GM19025 (cell line): ENCODE data around the gene BNIP3.
A peak's percentile ranks its signal among the peaks of the same experiment; 100 is the strongest.

Experiments used
- ATAC-seq: cut with Tn5 transposase; IDR thresholded peaks from one replicate; pipeline ENCODE4 v1.9.1; 2021; ENCODE audit warnings: mild to moderate bottlenecking, low read depth, moderate library complexity; ENCODE audit not compliant: unreplicated experiment

BNIP3 gene

DNA sequence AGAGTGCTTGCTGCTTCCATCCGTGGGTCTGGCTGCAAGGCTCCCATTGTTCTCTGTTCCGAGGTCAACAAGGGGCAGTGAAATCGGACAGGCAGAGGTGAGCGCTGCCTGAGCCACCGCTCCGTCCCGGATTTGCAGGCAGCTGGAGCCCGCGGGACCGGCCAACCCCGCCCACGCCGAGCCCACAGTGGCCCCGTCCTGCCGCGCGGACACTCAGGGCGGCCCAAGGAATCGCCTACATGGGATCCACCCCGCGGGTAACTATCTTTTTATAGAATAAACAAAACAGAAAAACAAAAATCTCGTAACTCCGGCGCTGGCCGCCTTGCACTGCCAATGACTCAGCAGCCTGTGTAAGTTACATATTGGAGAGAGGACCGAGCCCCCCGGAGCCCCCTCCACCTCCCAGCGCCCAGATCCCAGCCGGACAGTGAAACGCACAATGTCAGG, 1.9 kb downstream of the BNIP3 start:
- ATAC-seq: no peak

DNA sequence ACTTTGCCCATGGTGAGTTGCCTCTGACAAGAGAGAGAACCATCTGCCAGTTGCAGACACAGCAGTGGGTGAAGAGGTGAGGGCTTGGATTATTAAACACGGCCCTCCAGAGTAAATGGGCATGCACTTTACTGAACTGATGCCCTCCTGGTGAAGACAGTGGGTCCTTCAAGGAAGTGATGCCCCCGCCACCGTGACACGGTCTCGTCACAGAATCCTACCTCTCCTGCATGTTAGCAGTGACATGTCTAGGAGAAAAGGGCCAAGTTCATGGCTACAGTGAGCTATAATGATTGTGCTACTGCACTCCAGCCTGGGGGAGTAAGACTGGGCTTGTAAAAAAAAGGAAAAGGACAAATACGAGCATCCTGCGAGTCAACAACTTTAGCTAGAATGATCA, 2.4 kb downstream of the BNIP3 start:
- no peak for ATAC-seq

DNA sequence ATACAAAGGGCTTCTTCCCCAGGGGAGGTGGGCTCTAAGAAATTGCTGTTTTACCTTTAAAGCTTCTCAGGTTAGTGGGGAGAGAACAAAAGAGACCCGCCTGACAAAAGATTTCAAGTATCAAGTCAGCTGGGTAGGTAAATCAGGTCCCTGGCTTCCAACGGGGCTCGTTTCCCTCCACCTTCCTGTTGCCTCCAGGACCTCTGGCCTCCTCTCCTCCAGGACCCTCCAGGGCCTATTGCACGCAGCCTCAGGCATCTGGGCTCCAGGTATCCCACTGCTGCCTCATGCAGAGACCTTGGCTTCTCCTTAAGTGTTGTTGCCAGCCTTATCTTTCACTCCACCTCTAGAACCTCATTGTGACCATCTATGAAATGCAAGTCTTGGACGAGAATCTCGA, 2.9 kb downstream of the BNIP3 start:
- no peak for ATAC-seq

DNA sequence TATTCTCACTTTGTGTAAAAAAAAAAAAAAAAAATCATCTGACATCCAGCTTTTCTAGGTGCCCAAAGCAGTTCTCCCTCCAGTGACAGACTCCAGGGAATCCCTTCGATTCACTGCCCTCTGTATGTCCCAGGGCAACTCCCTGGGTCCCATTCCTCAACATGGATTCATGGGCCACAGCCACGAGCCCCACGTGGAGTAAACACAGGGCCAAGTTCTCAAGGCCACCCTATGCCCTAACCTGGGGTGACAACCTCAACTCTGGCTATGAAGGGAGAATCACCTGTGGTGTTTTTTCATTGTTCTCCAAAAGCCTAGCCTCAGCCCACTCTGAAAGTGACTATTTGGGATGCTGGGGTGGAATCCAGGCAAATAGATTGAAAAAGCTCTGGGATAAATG, 3.4 kb downstream of the BNIP3 start:
- ATAC-seq: no peak

DNA sequence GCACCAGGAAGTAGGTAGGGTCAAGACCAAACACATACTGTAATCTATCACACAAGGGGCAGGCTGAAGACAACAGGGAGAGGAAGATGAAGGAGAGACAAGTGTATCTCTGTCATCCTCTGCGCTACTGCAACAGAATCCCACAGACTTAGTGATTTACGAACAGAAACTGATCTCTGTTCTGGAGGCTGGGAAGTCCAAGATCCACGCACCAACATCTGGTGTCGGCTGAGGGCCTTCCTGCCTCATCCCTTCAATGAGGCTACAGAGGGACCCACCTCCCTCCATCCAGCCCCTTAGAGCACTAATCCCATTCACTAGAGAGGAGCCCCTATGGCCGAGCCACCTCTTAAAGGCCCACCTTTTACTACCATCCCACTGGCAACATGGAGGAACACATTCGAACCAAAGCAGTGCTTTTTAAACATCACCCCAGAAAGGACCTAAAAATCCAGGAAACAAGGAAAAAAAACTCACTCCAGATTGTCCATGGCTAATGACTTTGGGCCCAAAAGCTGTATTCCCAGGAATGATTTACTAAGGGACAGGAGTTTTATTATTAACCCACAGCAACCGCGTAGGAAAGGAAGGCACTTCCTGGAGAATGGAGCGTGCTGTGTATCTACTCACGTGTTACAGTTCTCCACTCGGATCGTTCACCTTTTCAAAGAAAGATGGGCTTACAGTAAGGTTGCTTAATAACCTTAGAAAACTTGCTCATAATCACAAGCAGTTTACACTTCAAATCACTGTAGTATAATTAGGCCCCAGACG, 4.2 kb downstream of the BNIP3 start:
- no peak for ATAC-seq

DNA sequence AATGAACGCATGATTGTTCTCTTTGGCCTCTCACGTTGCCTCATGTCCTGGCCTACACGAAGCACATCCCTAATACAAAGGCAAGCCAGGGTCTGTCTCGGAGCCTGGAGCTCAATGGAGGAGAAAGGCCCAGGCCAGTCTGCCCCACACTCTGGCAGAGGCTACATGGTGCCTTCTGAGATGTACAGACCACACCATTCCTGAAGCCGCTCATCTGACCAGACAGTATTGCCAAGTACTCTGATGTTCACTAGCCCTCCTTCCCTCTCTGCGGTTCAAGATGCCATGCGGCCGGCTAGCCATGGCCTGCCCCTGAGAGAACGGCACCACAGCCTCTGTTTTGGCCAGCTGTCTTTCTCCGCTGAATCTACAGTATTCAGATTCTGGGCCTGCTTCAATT, 5.9 kb downstream of the BNIP3 start:
- no peak for ATAC-seq

DNA sequence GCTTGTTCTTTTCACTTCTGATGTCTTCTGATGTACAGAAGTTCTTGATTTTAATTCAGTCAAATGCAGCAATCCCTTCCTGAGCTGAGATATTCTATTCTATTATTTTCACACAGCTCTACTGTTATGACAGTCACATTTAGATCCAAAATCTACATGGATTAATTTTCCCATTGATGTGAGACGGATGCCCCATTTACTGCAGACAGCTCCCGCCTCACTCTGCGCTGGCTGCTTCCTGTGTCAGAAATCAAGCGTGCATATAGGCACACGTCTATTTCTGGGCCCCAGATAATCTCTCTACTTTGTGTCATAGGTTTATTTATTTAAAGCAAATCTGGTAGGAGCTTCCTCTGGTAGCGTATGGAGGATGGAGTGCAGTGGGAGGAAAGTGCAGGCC, 6.7 kb downstream of the BNIP3 start:
- ATAC-seq: no peak

DNA sequence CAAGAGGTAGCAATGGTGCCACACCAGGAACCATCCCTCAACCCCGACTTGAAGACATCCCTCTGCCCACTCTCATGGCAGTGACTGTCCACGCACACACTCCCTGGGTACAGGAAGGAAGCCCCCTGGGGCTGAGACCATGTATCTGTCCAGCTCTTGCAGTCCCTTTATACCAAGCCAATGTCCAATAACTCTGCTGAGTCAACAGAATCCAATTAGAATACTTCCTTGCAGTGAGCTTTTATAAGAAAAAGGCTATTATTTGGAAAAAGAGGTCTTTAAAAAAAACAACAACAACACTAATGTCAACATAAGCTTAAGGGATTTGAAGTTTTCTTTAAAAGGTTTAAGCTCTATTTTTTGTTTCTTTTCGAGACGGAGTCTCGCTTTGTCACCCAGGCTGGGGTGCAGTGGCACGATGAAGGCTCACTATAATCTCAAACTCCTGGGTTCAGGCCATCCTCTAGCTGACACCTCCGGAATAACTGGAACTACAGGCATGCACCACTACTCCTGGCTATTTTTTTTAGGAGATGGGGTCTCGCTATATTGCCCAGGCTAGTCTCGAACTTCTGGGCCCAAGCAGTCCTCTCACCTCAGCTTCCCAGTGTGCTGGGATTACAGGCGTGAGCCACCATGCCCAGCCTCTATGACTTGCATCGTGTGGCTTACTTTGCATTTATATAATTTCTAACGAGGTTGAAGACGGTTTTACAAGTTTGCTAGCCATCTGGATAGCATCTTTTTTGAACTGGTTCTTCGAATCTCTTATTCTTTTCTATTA, 7.5 kb downstream of the BNIP3 start:
- ATAC-seq: no peak

DNA sequence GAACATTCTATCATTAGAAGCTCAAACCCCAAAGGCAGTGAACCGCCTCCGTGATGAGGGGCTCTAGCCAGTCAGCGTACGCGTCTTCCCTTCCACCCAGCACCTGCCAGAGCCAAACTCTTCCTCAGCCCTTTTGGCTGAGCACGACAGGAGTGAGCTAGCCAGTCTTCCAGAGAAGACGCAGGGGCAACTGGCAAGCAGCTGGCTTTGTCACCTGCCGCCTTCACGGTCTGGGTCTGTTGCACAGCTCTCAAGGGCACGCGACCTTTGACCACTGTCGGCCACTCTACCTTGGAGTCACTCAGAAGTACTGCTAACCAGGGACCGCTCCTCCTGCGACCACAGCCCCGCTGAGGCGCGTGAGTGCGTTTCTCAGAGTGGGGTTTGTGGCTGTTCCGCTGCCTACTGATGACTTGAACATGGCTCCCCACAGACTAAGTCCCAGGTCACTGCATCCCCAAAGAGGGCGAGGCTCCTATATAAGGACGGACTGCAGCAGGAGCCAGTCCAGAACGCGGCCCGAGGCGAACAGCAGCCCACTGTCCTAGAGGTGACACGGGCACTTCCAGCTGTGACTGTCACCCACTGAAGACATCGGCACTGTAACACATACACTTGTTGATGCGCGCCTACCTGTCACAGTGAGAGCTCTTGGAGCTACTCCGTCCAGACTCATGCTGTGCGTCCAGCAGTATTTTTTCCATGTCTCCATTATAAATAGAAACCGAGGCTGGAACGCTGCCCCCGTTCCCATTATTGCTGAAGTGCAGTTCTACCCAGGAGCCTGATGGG, 8.4 kb downstream of the BNIP3 start:
- ATAC-seq: peak; percentile 28

DNA sequence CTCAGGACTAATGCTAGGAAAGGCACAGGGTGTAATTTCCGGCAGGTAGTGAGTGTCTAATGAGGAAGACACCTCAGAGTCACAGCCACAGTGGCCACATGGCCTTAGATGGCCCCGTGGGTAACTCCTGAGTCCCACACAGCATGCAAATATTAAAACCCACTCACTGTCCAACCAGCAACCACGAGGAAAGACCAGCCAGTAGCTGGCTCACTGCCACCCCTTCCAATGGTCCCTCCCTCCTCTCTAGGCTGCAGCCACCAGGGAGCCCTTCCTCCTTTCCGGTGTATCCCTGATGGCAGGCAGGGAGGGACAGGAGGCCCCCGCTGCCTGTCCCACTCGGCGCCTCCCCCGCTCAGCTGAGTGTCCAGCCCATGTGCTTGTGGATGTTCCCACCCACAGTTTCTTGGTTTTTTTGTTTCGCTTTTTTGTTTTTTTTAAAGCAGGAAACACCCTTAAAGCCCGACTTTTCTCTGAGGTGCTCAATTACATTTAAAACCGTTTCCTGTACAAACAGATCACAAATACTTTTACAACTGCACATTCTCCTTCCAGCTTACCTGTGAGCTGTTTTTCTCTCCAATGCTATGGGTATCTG, 9.2 kb downstream of the BNIP3 start:
- ATAC-seq: peak; percentile 41

DNA sequence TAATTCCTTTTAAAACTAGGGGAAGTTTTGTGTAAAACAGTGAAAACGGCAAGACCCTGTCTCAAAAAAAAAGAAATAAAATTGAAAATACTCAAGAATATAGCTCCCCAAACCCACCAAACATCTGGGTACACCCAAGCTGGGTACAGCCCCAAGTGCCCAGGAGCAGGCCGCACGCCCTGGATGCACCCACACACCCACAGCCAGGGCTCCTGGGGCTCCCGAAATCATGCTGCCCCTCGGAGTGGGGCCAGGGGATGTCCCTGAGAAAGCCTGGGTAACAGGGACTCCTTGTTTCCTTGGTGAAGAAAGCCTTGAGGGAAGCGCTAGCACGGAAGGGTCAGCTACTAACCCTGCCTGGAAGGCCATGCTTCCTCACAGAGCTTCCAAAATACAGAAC, 10.1 kb downstream of the BNIP3 start:
- no peak for ATAC-seq

DNA sequence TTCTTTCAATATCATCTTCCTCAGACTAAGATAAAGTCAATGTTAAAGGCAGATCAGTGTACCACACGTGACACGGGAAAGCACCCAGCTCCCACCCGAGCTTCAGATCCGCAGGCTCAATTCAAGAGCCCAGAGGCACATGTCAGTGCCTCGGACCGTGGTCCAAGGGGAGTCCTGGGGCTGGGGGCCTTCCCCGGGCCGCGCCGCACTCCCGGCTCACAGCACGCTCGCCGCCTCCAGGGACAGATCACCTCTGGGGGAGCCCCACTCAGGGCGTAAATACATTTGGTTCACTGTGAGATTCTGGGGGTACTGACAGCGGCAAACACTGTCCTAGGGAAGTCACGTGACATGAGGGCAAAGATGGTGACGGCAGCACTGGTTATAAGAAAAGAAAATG, 10.8 kb downstream of the BNIP3 start:
- no peak for ATAC-seq

DNA sequence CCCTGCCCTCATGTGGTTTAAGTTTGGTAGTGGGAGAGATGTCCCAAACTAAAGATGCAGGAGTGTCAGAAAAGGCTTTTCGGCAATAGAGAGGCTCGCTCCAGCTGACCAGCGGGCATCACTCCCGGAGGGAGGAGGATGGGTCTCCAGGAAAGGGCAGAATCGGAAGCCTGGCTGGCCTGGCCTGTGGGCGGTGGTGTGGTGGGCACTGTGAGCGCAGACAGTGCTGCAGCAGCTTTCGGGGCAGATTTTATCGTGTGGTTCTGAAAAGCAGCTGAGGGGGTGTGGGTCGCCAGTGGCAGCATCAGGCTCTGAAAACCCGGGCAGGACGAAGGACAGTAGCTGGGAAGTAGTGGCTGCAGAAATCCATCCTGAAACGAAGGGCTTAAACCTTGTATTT, 12.8 kb downstream of the BNIP3 start:
- ATAC-seq: no peak

DNA sequence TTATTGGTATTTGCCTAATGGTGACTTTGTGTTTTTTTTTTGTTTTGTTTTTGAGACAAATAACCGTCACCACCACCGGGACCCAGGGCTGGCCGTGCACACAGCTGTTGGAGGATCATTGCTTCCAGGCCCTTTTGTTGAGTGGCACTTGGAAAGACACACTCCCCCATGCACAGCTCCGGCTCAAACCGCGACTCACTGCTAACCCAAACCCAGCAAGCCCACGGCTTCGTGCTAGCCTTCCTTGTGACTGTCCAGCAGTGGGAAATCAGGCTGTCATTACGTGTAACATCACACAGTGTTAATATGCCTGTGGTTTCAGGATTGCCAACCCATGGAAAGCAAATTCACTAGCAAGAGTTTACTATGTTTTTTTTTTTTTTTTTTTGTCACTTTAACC, 17.4 kb downstream of the BNIP3 start:
- no peak for ATAC-seq

DNA sequence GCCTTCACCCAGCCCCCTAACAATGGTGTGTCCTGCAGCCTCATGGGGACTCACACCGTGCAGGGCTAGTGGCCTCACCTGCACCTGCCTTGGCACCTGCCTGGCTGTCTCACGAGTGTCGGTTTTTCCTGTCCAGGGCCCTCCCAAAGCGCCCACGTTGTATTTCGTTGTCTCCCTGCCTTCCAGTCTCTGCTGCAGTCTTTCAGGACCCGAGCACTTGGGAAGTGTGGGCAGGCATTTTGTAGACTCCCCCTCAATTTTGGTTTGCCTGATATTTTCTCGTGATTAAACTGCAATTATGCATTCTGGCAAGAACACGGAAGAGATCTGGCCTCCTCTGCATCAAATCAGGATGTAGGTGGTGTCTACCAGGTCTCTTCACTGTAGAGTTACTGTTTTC, 17.9 kb downstream of the BNIP3 start:
- no peak for ATAC-seq

DNA sequence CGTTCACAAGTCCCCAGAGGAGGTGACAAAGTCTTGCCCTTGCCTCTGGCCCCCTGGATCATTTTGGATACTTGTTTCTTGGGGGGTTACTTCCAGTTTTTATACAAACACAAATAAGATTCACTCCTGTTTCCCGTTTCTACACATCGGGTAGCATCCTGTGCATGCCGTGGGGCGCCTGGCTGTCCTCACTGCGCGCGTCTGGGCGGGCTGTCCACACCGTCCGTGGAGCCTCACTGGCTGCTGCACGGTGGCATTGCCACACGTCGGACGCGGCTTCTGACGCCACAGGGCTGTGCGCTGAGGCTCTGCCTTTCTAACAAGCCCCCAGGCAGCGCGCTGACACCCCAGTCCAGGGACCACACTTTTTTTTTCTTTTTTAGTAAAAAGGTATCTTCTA, 18.4 kb downstream of the BNIP3 start:
- no peak for ATAC-seq

DNA sequence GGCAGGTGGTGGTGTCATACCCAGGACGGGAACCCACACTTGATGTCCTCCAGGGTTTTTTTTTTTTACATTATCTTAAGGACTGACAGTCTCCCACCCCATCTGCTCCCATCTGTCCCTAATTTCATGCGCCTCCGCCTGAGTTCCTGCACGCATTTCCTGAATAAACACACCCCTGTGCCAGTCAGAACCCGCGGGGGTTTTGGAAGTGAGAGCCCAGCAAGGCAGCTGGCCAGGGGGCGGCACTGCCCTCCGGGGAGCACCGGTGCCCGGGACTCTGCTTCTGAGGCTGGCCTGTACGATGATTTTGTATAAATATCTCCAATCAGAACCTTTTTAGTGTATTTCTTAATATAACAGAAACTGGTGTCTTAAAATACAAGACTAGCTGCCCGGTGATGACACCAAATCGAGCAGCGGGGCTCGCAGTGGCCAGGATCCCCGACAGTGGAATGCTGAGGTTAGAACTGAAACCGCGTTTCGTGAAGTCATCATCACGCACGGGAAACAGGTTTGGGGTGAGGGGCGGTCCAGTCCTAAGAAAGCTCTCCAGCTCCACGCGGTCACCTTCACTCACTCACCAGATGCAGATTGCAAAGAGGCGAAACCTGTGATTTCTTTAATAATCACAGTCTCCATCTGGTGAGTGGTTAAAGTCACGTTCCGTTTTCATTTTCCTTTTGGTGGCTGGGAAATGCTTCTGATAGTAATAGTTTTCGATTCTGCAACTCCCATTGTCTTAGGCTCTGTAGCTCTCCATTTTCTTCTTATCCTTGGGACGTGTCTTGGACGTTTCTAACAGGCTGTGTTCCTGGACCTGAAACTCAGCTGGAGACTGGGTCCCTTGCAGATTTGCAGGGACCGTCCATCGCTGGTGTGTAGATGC, 19.7 kb downstream of the BNIP3 start:
- no peak for ATAC-seq

DNA sequence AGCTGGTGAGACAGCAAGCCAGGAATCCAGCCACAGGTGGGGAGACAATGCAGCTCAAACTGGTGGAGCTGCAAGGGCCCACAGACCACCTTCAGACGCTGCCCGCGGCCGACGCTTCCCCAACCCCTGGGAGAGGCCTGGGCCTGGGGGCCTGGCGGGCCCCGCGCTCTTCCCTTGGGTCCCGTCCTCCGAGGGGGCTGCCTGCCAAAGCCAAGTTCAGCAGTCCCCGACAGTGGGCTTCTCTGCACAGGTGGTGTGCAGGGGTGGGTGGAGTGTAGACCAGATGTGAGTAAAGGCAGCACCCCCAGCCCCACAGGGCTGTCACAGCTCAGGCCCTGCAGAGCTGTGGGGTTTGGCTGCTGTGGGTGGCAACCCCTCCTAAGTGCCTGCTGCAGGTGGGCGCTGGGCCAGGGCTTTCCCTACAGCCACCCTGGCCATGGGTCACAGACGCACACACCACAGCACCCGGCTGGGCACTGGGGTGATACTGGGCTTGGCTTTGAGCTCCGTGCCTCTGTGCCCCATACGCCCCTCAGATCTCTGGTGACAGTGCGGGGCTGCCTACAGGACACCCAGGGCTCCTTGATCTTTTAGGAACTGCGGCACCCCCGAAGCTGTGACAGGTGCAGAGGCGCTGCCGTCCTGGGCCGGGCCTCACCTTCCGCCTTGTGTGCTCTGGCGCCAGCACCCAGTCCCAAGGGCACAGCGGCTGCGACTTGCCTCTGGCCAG, 20.5 kb downstream of the BNIP3 start:
- no peak for ATAC-seq

DNA sequence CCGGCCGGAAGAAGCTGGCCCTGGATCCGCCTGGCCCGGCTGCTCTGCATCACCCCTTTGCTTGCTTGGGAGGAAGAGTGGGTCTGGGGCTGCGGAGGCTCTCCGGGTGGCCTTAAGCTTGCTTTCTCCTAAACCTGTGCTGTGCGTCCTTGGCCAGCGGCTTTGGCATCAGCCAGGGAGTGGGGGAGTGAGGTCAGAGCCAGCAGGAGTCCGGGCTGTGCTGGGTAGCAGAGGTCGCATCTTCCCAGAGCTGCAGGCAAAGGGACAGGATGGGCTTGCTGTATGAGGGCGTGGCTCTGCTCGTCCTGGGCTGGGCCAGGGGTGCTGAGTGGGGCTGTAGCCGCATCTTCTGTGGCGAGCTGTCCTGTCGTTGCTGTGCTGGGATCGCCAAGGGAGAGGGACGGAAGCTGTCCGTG, 21.1 kb downstream of the BNIP3 start:
- no peak for ATAC-seq
